Endodermal cell (in vitro differentiated cells): ENCODE measurements around the gene CAPN13. TPM values are rescaled to one million over a fixed set of nuclear protein-coding genes. Genes with fewer than 3 reads are reported as not detected.

Source experiments
- DNase-seq: peaks from one replicate; pipeline ENCODE4 v3.0.0-alpha.2; 2017
- H3K27ac ChIP-seq: 2 replicates; pipeline ENCODE4 v1.5.1; 2013; ENCODE audit warnings: mild to moderate bottlenecking, low read depth, low read length, moderate library complexity
- H3K27me3 ChIP-seq: 2 replicates; pipeline ENCODE4 v1.6.1; 2013; ENCODE audit warnings: mild to moderate bottlenecking, low read length, moderate library complexity; ENCODE audit not compliant: insufficient read depth, control insufficient read depth, poor library complexity, severe bottlenecking
- H3K36me3 ChIP-seq: 2 replicates; pipeline ENCODE4 v1.7.0; 2013; ENCODE audit warnings: mild to moderate bottlenecking, low read length, moderate library complexity; ENCODE audit not compliant: control insufficient read depth, insufficient read depth
- H3K4me1 ChIP-seq: one replicate; pipeline ENCODE4 v1.7.0; 2013; ENCODE audit warnings: low read length; ENCODE audit not compliant: control insufficient read depth, insufficient read depth
- H3K4me3 ChIP-seq: 2 replicates; pipeline ENCODE4 v1.5.1; 2013; ENCODE audit warnings: mild to moderate bottlenecking, low read length, moderate library complexity
- H3K9ac ChIP-seq: 2 replicates; pipeline ENCODE4 v1.6.1; 2013; ENCODE audit warnings: mild to moderate bottlenecking, low read length, moderate library complexity; ENCODE audit not compliant: poor library complexity, severe bottlenecking; ENCODE audit errors: extremely low read depth
- H3K9me3 ChIP-seq: 2 replicates; pipeline ENCODE4 v1.6.1; 2013; ENCODE audit warnings: mild to moderate bottlenecking, low read length, moderate library complexity; ENCODE audit not compliant: control insufficient read depth
- H3K27ac Mint-ChIP-seq: 2 replicates; pipeline ENCODE4 v1.8.0; 2020; ENCODE audit warnings: mixed read lengths
- H3K27me3 Mint-ChIP-seq: 2 replicates; pipeline ENCODE4 v1.8.0; 2021; ENCODE audit warnings: mild to moderate bottlenecking, mixed read lengths; ENCODE audit not compliant: insufficient read depth
- H3K36me3 Mint-ChIP-seq: 2 replicates; pipeline ENCODE4 v1.8.0; 2020; ENCODE audit warnings: low read depth, mixed read lengths
- H3K4me1 Mint-ChIP-seq: 2 replicates; pipeline ENCODE4 v1.8.0; 2020; ENCODE audit warnings: mixed read lengths
- H3K4me3 Mint-ChIP-seq: 2 replicates; pipeline ENCODE4 v1.8.0; 2020; ENCODE audit warnings: mild to moderate bottlenecking, moderate library complexity, mixed read lengths
- H3K9me3 Mint-ChIP-seq: 2 replicates; pipeline ENCODE4 v1.8.0; 2020; ENCODE audit warnings: mild to moderate bottlenecking, mixed read lengths
- WGBS, 2 experiments: methylation state at CpG; one replicate each; pipeline versions ENCODE4 v1.1.5 to v1.1.7; 2013; ENCODE audit warnings: missing lambda C conversion rate in 2 of 2, mixed read lengths in 1 of 2; ENCODE audit not compliant: insufficient coverage in 1 of 2, insufficient read length in 1 of 2; 5-methylcytosine and 5-hydroxymethylcytosine counted together
- total RNA-seq, 2 donors: library from RNA; stranded (reverse); fragmentation: NEBNext Ultra II Directional in 1 of 2; extraction: Animal tissue kit (Norgen Biotek cat#: 25700) in 1 of 2; gene quantifications; 2 replicates in 1 of 2; 3 replicates in 1 of 2; pipeline ENCODE4 v1.2.1, GENCODE V29; 2021
- TF ChIP-seq, protein P1 (sequence below): fragments of 200-600 bp; sonication (generic); conservative IDR thresholded peaks from 2 replicates; pipeline ENCODE4 v1.5.0; 2021; ENCODE audit warnings: antibody characterized with exemption, mild to moderate bottlenecking

CAPN13 gene
- total RNA-seq, 2 donors from 2014 or later = 29.5 to 38.6 TPM

DNA sequence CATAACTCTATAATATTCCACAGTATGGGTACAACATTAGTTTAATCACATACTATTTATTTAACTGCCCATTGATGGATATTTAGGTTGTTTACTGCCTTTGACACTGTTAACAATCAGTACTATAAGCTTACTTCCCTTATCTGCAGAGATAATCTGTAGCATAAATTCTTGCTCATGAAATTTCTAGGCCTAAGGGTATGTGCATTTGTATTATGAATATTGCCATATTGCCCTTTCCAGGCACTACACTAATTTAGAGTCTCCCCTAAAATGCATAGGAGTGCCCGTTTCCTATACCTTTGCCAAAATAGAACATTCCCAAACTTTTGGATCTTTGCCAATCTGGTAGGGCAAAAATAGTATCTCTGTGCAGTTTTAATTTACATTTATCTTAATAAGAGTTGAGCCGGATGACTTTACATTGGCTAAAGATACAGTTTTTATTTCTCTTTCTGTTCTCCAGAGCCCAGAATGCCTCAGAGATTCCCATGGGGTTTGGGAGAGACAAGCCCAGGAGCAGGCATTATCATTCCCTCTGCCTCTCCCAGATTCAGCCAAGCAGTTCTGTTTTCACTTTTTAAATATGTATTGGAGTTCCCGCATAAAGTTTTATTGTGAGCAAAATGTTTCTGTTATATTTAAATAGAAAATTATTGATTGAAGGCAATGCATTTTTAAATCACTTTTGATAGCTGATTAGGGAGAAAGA, 102.8 kb downstream of the CAPN13 start:
- H3K36me3 Mint-ChIP-seq = no peaks in the 10 kb centered on the region
- TF ChIP-seq, protein P1, sequence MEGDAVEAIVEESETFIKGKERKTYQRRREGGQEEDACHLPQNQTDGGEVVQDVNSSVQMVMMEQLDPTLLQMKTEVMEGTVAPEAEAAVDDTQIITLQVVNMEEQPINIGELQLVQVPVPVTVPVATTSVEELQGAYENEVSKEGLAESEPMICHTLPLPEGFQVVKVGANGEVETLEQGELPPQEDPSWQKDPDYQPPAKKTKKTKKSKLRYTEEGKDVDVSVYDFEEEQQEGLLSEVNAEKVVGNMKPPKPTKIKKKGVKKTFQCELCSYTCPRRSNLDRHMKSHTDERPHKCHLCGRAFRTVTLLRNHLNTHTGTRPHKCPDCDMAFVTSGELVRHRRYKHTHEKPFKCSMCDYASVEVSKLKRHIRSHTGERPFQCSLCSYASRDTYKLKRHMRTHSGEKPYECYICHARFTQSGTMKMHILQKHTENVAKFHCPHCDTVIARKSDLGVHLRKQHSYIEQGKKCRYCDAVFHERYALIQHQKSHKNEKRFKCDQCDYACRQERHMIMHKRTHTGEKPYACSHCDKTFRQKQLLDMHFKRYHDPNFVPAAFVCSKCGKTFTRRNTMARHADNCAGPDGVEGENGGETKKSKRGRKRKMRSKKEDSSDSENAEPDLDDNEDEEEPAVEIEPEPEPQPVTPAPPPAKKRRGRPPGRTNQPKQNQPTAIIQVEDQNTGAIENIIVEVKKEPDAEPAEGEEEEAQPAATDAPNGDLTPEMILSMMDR = no peak
- Histone ChIP-seq H3K36me3 (no peaks in the 10 kb centered on the region), H3K27me3 (no peaks in the 10 kb centered on the region), H3K4me1 (peaks cover 3% of the 10 kb centered on the region), H3K9me3 (peaks cover 43% of the 10 kb centered on the region), H3K9ac (no peak overlapping the region), H3K27ac (no peak overlapping the region), H3K4me3 (no peak overlapping the region)
- H3K27me3 Mint-ChIP-seq = peaks cover 8% of the 10 kb centered on the region
- 80 to 92% methylated on average over 1 to 3 of the region's 3 CpGs for WGBS, 2 experiments
- no peak for DNase-seq
- H3K4me1 Mint-ChIP-seq = peaks cover 13% of the 10 kb centered on the region
- no peak overlapping the region for H3K27ac Mint-ChIP-seq
- H3K9me3 Mint-ChIP-seq = peaks cover 42% of the 10 kb centered on the region
- no peak overlapping the region for H3K4me3 Mint-ChIP-seq

DNA sequence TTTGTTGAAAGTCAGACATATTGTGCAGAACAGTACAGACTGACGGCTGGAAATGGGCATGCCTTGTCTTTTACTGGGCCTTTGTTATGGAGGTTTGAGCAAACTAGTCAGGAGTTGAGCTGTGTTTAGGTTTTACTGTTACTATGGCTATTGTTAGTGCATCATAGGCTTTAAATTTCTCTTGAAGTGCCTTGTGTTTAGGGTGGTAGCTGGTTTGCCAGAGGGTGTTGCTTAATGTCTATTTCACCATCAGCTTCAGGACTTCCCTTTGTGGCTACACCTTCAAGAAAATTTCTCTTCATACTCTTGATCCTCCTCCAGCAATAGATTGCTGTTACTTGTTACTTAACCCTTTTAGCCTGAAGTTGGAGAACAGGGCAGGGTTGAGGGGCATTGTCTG, 104.6 kb downstream of the CAPN13 start:
- Mint-ChIP-seq H3K27ac (no peak overlapping the region), H3K4me3 (no peak overlapping the region), H3K4me1 (peaks cover 13% of the 10 kb centered on the region), H3K36me3 (peaks cover under 1% of the 10 kb centered on the region), H3K9me3 (peaks cover 57% of the 10 kb centered on the region), H3K27me3 (peaks cover 6% of the 10 kb centered on the region)
- Histone ChIP-seq H3K4me1 (peaks cover 3% of the 10 kb centered on the region), H3K4me3 (no peak overlapping the region), H3K9me3 (peaks cover 43% of the 10 kb centered on the region), H3K36me3 (no peaks in the 10 kb centered on the region), H3K27ac (no peak overlapping the region), H3K27me3 (no peaks in the 10 kb centered on the region), H3K9ac (no peak overlapping the region)
- 94% methylated on average over 1 of the region's 1 CpG; no CpG with 5 or more reads in 1 of the 2 experiments for WGBS, 2 experiments
- TF ChIP-seq, protein P1 = no peak
- no peak for DNase-seq

DNA sequence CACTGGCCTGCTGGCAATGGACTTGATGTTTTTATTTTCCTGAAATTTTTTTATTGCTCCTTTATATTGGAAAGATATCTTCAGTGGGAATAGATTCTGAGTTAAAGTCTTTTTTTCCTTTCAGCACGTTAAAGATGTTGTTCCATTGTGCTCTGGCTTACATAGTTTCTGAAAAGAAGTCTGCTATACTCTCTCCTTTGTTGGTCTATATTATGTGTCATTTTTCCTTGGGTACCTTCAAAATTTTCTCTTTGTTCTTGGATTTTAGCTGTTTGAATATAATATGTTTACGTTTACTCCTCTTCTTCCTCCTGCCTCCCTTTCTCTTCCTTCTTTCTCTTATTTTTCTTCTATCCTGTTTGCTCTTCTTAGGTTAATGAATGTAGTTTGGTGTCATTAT, 105.5 kb downstream of the CAPN13 start:
- peaks cover 61% of the 10 kb centered on the region for H3K9me3 Mint-ChIP-seq
- Histone ChIP-seq H3K9ac (no peak overlapping the region), H3K27ac (no peak overlapping the region), H3K36me3 (no peaks in the 10 kb centered on the region), H3K27me3 (no peaks in the 10 kb centered on the region), H3K4me3 (no peak overlapping the region), H3K9me3 (peaks cover 43% of the 10 kb centered on the region), H3K4me1 (peaks cover 3% of the 10 kb centered on the region)
- H3K36me3 Mint-ChIP-seq = peaks cover 2% of the 10 kb centered on the region
- TF ChIP-seq, protein P1 = no peak
- no peak overlapping the region for H3K4me3 Mint-ChIP-seq
- 58% methylated on average over 1 of the region's 2 CpGs; no CpG with 5 or more reads in 1 of the 2 experiments for WGBS, 2 experiments
- H3K27me3 Mint-ChIP-seq = peaks cover 6% of the 10 kb centered on the region
- no peak overlapping the region for H3K27ac Mint-ChIP-seq
- DNase-seq = no peak
- peaks cover 13% of the 10 kb centered on the region for H3K4me1 Mint-ChIP-seq
